Stimulated activated CD4-positive, alpha-beta T cell treated with anti-CD3 and anti-CD28 coated beads, TNF-alpha, amount 100 ng/mL, for 1 hour (primary cell): Measurements from ENCODE around the gene GLRX5.

Experiments used
- DNase-seq, 3 donors: peaks; one replicate each; pipeline ENCODE4 v3.0.0-alpha.2; 2020; ENCODE audit warnings: low read depth in 3 of 3, low spot score in 1 of 3

GLRX5 gene

DNA sequence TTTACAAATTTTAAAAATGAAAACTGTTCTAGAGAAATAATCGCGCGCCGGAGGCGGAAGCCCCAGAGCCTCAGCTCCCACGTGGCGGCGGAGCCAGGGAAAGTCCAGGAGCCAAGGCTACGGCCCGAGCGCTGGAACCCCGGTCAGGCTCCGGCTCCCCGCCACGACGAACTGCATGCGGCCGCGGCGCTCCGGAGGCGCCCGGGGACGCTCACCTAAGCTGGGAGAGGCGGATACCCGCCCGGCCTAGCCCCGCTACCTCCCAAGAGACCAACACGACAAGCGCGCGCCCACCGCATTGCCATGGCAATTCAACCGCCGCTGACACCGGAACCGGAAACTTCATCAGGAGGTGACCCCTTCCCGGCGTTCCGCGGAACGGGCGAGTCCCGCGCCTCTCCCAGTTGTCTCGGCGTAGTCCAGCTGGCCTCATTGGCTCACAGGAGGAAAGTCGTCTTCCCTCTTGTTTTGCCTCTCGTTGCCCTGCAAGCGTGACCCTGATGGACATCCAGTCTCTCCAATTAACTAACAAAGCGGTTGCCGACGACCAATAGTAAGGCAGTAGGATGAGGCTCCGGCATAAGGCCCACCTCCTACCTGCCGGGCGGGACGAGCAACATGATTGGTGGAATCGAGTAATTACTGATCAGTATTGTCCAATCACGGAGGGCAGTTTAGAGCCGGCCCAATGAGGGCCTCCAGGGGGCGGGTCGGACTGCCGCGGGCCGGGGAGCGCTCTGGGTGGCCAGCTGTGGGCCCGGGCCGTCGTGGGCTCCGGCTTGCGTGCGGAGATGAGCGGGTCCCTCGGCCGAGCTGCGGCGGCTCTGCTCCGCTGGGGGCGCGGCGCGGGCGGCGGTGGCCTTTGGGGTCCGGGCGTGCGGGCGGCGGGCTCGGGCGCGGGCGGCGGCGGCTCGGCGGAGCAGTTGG is at the start of gene GLRX5:
Gene GLRX5 (plus strand): TSS at position 752 of the 927 bp plus-strand sequence. CDS start 40 bp downstream, at position 792.
- DNase-seq: peak; percentile 88 to 96 (median 95)

DNA sequence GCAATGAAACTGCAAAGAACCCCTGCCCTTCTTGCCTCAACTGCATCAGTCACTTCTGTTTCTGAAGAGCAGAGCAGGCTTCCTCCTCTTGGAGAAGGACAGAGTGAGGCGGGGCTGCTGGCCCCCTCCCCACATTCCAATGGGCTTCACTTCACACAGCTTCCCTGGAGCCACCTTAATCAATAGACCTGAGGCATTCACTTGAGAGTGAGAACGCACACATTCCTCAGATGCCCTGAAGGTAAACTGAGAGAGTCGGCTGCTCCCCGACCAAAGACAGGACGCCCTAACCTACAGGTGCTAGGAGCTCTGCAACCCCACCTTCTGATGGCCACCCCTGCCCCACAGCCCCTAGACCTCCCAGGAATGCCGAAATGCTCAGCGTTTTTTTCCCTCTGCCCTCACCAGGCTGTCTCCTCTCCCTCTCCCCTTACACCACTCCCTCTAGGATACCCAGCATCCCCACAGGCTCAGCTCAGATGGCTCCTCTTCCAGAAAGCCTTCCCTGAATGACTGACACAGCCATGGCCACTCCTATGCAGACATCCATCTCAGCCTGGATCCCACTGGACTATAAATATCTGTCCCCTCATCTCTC is 49.5 kb upstream of the GLRX5 start:
- DNase-seq: no peak

DNA sequence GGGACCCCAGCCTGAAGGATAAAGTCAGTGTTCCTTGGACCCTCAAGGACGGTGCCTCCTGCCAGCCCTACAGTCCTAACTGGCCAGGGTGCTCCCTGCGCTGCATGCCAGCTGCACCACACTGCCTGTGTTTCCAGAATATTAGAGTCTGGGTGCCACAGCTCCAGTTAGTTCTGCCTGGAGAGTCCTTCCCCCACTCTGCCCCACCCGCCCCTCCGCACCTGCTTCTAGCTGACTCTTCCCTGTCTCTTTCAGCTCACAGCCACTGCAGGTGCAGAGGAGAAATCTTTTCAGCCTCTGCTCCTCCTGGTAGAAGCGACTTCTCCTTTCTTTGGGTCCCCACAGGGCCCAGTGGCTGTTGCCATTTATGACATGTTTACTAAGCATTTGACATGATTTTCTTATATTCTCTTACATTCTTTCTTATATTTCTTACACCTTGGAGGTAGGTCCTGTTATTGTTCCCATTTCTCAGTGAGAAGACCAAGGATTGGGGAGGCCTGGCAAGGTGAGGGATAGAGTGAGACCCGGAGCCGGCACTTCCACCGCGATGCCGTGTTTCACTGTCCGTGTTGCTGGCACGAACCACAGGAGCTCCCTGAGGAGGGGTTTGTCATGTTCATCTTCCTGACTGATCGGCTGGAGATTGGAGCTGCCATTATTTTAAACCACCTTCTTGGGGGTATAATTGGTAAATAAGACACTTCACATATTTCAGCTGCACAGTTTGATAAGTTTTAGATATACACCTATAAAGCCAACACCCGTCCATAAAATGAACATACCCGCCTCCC is 47.8 kb upstream of the GLRX5 start:
- no peak for DNase-seq

DNA sequence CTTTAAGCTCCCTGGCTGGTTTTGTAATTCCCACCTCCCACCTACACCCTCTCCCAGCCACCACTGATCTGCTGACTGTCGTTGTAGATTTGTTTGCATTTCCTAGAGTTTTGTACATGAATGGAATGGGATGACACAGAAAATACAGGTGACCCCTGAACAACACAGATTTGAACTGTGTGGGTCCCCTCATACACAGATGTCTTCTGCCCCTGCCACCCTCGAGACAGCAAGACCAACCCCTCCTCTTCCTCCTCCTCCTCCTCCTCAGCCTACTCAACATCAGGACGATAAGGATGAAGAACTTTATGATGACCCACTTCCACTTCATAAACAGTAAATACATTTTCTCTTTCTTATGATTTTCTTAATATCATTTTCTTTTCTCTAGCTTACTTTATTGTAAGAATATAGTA is 47.2 kb upstream of the GLRX5 start:
- no peak for DNase-seq

DNA sequence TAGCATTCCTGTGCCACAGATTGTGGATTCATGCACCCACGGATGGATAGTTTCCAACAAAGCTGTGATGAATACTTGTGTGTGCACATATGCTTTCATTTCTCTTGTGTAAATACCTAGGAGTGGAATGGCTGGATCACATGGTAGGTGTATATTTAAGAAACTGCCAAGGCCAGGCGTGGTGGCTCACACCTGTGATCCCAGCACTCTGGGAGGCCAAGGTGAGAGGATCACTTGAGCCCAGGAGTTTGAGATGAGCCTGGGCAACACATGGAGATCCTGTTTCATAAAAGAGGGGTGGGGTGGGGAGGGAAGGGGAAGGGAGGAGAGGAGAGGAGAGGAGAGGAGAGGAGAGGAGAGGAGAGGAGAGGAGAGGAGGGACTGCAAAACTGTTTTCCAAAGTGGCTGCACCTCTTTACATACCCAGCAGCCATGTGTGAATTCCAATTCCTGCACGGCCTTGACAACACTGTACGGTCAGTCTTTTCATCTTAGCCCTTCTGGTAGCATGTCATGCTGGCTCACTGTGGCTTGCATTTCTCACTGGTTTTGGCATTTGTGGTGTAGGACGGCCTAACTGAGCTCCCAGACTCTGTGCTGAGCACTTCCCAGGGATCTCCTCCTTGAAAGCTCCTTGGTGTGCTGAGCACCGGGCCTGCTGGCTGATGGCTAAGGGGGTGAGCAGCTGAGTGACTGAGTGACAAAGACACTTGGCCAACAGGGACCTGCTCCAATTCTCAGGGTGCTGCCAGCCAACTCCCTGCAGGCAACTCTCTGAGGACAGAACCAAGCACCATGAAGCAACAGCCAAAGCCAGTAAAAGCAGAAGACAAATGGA is 46.3 kb upstream of the GLRX5 start:
- DNase-seq: no peak

DNA sequence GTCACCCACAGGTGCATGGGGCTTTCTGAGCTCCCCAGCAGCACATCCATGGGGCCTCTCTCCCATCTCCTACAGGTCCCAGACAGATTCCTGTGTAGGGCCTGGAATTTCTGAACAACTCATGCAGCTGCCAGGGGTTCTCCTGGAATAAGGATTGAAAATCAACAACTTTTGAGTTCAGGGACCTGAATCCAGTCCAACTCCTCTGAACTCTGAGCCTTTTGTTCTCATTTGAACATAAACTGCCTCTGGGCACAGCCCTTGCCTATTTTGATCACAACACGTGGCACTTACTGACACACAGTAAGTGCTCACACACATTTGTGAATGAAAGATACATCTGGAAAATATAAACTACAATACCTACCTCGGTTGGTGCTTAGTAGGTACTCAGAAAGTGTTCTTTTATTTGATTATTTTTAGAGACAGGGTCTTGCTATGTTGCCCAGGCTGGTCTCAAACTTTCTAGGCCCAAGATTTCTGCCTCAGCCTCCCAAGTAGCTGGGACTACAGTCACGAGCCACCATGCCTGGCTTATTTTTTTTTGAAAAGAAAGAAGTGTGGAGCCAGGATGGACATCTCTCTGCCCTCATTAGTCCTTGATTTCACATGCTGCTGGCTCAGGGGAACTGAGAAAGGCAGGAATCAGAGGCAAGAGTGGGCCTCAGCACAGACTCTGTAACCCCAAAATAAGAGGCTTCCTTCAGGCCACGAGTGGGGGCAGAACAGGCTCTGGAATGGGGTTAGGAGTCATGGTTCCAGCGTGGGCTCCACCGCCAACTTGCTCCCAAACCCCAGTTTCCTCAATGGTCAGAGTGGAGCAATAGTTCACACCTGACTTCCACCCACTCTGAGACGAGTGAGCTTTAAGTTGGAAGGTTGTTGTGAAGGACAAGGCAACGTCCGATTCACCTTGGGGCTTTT is 45.4 kb upstream of the GLRX5 start:
- no peak for DNase-seq

DNA sequence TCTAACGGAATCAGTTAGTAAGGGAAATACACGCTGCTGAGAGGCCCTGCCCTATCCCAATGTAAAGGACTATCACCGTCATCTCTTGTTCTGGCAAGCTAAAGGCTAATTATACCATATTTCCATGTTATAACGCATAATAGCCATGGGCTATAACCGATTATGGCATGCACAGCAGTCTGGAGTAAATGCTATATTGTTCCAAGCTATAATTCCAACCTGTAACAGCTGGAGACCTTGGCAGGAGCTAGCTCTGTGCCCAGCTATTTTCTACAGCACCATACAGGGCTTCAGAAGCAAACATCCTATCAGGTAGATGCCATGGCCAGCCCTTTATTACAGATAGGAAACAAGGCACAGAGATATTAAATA is 44.7 kb upstream of the GLRX5 start:
- DNase-seq: no peak

DNA sequence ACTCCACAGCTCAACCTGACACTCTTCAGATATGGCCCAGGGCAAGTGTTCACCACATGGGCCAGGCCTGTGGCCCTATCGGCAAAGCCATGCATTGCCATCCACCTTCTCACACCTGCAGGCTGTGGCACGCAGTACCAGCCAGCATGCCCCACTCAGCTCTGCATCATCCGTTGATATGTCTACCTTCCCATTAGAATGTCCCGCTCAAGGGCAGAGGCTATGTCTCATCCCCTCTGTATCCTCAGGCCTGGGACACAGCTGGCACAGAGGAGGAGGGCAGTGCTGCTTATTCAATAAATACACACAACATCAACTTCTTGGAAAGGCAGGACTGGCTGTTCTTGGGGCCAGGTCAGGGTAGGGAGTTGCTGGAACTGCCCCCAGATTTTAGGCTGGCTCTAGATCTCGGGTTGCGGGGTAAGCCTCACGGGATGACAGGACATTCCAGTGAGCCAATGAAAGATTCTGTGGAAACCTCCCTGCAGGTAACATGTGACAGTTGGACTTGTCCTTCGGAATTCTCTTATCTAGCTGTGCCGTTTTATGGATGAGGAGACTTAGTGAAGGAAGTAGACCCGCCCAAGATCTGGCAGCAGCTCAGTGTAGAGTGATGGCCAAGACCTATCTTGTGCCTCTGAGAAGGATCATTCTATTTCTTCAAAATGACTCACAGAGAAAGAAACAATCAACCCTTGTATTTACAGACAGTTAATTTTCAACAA is 44.0 kb upstream of the GLRX5 start:
- no peak for DNase-seq

DNA sequence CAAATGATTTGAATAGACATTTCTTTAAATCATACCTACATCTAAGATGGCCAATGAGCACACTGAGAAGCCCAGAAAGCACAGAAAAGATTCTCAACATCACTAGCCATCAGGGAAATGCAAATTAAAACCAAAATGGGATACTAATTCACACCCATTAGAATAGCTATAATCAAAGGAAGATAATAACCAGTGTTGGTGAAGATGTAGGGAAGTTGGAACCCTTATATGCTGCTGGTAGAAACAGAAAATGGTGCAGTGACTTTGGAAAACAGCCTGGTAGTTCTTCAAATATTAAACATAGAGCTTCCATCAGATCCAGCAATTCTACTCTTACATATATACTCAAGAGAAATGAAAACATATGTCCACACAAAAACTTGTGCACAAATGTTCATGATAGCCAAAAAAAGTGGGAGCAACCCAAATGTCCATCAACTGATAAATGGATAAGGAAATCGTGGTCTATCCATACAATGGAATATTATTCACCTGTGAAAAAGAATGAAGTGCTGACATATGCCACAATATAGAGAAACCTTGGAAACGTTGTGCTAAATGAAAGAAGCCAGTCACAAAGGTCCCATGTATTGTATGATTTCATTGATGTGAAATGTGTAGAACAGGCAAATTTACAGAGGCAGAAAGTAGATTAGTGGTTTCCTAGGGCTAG is 42.8 kb upstream of the GLRX5 start:
- no peak for DNase-seq

DNA sequence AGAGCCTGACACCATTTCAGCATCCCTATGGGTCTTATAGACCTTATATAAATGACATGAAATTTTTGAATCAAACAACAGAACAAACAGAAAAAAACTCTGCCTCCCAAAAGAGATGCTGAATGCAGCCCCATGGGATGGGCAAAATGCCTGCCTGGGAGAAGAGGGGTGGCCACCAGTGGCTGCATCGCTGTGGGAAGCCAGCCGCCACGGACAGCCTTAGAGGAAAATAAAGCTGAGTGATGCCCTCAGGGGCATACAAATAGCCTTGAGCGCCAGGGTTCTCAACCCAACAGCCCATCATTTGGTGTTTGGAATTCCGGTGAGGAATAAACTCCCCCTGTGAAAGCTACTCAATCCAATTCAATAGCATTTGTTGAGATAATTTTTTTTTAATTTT is 41.3 kb upstream of the GLRX5 start:
- DNase-seq: no peak

DNA sequence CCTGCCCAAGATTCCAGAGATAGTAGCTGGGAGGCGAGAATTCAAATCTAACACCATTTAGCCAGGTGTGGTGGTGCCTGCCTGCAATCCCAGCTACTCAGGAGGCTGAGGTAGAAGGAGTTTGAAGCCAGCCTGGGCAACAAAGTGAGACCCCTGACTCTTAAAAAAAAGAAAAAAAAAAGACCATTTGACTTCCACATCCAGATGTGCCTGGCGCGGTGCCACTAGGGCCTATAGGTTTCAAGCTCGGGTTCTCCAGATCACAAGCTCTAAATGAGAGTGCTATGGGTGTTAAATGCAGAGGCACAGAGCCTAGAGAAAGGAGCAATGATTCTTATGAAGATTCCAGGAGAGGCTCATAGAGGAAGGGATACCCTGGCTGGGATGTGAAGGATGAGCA is 40.9 kb upstream of the GLRX5 start:
- DNase-seq: no peak

DNA sequence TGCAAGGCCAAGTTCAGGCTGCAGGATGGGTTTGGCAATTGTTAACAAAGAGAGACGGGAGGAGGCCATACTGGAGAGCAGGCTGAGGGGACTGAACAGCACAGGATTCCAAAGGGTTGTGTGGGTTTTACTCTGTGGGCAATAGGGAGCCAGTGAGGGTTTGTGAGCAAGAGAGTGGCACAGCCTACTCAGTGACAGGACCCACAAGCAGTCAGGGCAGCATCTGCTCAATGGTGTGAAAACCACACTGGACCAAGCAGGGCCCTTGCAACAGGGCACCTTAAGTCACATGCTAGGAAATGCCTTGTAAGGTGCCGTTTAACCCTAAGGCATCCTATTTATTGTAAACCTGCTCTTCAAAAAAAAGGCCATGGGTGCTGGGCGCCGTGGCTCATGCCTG is 40.4 kb upstream of the GLRX5 start:
- DNase-seq: no peak

DNA sequence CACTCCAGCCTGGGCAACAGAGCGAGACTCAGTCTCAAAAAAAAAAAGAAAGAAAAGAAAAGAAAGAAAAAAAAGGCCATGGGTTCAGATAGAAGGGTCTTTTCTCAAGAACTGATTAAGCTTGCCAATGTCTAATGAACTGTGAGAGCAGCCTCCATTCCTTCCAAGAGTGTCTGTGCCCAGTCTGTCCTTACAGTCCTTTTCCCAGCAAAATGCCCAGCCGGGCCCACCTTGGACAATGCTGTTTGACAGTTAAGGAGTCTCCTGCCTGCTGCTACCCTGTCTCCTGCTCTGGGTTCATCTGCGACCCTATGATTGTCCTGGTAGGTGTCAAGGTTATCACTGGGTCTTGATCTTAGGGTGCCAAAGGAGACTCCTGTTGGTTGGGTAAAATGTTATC is 39.8 kb upstream of the GLRX5 start:
- DNase-seq: no peak

DNA sequence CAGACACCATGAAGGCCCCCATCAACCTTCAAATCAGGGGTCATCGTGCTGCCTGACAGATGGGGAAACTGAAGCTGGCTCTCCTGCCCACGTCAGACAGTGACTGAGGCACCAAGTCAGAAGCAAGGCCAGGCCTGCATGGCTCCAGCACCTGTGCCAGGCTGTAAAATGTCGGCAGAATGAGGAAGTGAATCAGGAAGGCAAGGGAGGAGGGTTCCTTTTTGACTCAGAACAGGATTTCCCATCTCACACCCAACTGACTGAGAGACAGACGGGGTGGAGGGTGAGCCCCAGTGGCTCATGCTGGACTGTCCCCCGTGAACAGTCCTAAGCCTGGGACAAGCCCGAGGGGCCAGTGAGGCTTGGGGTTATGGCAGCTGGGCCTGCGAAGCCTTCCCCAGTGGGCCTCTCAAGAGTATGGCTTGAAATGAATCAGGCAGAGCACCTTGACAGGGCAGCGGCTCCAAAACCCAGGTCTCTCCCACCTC is 39.3 kb upstream of the GLRX5 start:
- DNase-seq: no peak

DNA sequence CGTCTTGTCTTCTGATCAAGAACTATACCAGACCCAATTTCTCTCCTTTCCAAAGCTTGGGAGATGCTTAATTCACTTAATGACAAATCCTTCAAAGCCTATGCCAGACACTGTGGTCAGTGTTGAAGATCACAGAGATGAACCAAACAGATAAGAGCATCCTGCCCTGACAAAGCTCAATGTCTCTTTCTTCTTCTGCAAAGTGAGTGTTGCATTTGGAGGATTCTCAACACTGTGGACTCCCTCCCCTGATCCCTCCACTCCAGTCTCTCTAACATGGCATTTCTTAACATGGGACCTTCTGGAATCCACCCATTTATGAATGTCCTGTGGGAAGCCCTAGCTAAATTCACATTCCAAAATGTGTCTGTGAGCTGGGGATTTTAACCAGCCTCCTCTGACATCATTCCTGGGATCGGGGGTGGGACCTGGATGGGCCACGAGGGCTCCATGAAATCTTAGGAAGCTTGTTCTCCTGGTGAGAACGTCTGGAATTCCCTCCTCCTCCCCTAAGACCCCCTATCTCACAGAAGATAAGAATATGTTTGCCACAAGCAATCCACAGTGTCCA is 38.7 kb upstream of the GLRX5 start:
- no peak for DNase-seq

DNA sequence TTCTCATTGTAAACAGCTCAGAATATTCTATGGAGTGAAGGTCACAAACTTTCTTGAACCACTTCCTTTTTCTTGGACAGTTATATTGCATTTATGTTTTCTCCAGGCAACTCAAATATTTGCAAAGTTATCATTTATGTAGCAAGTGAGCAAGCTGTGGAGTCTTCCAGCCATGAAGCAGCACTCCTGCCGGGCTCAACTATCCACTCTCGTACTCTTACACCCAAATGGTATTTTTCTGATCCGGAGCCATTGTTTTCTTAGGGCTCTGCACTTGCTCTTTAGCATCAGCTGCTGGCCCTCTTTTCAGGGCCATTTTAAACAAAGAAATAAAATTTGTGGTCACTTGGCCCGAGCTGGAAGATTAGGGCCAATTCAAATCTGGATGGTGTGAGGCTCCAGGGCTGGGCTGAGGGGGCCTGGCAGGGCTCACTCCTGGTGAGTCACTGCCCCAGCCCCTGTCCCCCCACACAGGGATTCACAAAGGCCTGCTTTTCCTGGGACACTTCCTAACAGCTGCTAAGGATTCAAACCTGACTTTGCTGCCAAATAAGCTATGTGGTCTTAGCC is 38.1 kb upstream of the GLRX5 start:
- no peak for DNase-seq

DNA sequence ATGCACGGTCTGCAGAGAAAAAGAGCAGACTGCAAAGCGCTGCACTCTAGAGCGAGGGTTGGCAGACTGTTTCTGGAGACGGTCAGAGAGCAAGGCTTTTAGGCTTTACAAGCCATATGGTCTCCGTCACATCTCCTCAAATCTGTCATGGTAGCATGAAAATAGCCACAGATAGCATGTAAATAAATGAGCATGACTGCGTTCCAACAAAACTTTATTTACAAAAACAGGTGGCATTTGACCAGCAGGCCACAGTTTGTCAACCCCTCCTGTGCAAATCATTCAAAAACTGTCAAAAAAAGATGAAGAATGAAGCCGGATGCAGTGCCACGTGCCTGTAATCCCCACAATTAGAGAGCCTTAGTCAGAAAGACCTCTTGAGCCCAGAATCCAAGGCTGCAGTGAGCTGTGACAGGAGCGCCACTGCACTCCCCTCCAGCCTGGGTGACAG is 37.3 kb upstream of the GLRX5 start:
- no peak for DNase-seq
